ENCODE results near the gene CELSR1.

DNA sequence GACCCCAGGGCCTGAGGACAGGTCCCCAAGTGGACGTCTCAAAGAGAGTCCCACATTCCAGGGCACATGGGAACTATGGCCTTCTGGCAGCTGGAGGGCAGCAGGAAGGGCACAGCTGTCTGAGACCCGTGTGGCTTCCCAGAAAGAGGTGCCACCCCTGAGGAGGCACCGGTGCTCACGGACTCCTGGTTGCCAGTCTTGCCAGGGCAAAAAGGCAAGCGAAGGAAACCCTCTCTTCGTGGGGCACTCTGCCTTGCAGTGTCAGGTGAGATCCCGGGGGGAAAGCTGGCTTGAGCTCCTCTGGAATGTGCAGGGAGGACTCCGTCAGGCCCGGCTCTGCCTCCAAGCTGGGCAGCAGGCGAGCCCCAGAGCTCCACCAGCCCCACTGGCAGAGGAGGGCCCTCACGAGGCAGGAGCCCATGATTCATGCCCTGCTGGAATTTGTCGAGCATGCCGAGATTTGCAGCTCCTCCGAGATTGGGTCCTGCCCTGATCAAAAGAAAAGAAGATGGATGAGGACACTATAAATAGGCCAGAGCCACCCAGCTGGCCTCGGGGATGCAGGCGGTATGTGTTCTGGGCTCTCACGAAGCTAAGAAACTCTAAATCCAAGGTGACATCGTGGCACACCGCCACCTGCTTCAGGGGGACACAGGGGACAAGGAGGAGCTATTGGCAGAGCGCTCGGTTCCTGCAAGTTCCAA is 9.9 kb upstream of the CELSR1 start:
- TF ChIP-seq POLR2A (IDR thresholded peaks at IDR 0.05) (no peak), POLR2AphosphoS5 (IDR thresholded peaks at IDR 0.05) (no peak)
- TF ChIP-seq, protein P1, sequence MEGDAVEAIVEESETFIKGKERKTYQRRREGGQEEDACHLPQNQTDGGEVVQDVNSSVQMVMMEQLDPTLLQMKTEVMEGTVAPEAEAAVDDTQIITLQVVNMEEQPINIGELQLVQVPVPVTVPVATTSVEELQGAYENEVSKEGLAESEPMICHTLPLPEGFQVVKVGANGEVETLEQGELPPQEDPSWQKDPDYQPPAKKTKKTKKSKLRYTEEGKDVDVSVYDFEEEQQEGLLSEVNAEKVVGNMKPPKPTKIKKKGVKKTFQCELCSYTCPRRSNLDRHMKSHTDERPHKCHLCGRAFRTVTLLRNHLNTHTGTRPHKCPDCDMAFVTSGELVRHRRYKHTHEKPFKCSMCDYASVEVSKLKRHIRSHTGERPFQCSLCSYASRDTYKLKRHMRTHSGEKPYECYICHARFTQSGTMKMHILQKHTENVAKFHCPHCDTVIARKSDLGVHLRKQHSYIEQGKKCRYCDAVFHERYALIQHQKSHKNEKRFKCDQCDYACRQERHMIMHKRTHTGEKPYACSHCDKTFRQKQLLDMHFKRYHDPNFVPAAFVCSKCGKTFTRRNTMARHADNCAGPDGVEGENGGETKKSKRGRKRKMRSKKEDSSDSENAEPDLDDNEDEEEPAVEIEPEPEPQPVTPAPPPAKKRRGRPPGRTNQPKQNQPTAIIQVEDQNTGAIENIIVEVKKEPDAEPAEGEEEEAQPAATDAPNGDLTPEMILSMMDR (IDR thresholded peaks at IDR 0.05 in 8 of 11, conservative IDR thresholded peaks at IDR 0.05 in 3 of 11): no peak

Data from spleen (tissue), 7 donors.